ENCODE results near the gene OST4. TPM values are rescaled to one million over a fixed set of nuclear protein-coding genes. Genes with fewer than 3 reads are reported as not detected.

Gene OST4
- total RNA-seq, 2 donors from 2014 or later, result 364 to 404 TPM

DNA sequence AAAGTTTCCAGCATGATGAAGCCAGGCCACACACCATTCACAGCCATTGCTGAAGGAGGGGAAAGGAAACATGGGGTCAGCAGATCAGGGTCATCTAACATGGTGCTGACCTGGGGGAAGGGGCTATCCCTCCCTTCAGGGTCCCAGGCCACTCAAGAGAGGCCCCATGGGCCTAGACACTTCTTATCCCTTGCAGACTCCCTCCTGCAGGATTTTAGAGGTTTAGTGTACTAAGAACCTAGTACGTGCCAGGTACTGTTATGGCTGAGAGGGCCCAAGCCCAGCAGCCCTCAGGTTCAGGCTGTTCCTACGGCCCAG, 23.9 kb upstream of the OST4 start:
- DNase-seq (no peak), ATAC-seq (no peak)
- intact Hi-C loops (cut with DNase I), result loop anchor here in 1 of 2 donors (5.0 to 10.0 kb wide), 2 partner anchors 97 to 189 kb away; partner anchors contain the start of gene TRIM54

DNA sequence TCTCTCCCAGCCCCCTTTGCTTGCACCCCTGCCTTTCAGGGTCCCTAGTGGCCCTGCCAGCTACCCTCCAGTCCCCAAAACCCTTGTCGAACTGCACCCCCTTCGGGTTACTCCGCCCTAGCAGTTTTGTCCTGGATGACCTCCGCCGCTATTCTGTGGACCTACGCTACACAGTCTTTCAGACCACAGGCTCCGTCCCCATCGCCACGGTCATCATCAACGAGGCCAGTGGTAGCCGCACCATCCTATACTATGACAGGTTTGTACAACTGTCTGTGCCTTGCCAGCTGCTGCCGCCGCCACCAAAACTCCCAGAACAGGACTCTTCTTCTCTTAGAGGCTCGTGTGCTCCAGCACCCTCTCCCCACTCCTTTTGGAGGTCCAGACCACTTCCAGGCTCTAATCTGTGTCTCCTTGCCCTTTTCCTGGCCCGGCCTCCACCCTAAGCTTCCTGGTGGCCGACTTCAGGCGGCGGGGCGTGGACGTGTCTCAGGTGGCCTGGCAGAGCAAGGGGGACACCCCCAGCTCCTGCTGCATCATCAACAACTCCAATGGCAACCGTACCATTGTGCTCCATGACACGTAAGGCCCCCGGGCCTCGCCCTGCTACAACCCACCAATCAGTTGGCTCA, 23.0 kb upstream of the OST4 start:
- DNase-seq, result no peak

DNA sequence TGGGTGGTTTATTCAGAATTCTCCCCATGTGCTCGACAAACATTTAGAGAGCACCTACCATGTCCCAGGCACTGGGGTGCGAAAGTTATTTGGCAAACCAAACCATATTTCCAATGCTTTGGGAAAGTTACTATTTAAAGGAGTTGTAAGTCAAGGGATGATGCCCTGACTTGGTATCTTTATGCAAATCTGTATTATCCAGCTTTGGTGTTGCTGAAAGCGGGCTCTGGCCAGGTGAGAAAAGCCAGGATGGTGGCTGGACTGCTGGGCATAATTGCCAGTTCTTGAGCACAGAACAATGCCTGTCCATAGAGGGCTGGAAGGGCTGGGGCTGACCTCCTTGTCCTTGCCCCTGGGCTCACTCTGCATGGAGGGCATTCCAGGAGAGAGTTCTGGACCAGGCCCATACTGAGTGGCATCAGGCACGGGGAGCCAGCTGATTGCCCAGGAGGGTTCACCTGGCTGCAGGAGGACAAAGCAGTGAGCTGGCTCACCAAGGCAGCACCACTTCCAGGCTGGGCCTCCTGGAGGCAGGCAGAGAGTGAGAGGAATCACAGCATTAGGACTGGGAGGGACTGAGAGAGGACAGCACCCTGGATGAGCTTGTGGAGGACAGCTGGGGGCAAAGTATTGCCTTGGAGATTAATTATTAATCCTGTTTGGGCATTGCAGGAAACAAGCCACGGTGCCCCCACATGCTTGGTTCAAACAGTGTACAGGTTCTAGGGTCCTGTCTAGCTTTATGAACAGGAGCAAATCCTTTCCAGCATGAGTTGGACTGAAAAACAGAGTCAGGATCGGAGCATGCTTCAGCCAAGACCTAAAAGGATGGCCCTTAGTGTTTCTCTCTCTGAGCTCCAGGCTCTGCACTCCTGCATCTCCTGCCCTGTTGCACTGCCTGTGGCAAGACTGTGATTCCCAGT, 22.2 kb upstream of the OST4 start:
- intact Hi-C loops (cut with DNase I), result loop anchor here in 1 of 2 donors (10.0 kb wide), 1 partner anchor 191 kb away; the partner anchor contains the start of gene TRIM54
- ATAC-seq (no peak), DNase-seq (no peak)

More for the DNA sequence above, 23.0 kb upstream of the OST4 start:
- no peak for ATAC-seq
- intact Hi-C loops (cut with DNase I), result loop anchor here in 1 of 2 donors (10.0 kb wide), 1 partner anchor 190 kb away; the partner anchor contains the start of gene TRIM54

DNA sequence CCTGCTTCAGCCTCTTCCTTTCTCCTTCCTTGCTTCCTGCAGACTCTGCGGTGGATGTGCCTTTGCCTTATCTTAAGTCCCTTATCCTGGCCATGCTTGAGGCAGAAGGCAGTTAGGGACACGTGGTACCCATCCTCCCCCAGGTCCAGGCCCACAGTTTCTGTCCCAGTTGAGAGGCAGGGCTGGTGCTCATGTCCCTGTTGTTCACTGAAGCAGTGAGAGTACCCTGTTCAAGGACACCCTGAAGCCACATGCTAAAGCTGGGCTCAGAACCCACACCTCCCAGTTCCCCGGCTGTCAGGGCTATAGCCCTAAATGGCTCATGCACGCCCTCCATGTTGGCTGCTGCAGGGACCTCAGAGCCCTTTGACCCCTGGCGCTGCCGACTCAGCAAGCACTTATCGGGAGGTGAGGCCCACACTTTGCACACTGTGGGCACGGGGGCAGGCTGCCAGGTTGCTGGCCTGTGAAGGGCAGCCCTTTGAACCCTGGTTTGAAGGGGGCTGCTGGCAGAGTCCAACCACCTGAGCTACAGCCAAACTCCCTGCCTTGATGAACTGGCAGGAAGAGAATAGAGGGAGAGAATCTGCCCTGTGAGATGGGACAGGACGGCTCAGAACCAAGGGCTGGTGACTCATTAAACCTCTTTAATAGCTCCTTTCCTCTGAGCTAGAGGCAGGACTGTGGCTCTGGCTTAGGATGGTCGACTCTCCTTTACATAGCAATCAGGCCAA, 21.4 kb upstream of the OST4 start:
- no peak for ATAC-seq
- intact Hi-C loops (cut with DNase I), result loop anchor here in 1 of 2 donors (10.0 kb wide), 1 partner anchor 192 kb away; the partner anchor contains the start of gene TRIM54
- no peak for DNase-seq

DNA sequence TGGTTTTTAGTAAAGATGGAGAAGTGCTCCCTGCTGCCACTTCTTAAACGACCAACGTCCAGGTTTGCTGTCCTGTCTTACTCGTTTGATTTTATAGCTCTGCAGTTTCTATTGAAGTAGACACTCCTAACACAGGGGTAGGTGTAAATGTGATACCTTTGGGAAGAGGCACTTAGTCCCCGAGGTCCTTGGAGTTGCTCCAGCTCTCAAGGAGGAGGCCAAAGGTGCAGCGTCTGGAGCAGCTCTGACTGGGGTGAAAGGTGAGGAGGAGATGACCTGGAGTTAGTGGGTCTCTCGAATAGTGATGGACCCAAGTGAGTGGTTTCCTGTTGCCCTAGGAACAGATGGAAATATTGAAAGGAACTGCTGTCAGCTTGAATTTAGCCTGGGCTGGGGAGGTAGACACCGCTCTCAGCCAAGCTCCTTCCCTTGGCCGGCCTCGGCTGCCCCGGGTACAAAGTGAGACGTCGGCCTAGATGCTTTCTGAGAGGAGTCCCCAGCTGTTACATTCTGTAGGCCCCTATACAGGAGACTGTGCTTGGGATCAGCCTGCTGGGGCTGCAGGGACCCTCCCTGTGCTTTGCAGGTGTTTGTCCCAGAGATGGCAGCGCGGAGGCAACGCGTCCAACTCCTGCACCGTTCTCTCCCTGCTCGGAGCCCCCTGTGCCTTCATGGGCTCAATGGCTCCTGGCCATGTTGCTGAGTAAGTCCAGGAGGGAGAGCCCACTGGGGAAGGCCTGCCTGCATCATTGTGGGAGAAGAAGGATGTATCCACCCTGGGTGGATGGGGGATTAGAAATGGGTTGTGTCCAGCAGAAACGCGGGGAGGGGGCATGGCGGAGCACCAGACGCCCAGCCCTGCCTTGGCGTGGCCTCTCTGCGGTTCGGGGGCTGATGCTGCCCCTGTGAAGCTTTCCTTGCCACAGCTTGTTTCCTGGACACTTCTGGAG, 20.6 kb upstream of the OST4 start:
- intact Hi-C loops (cut with DNase I), result loop anchor here in 1 of 2 donors (10.0 kb wide), 1 partner anchor 193 kb away; the partner anchor contains the start of gene TRIM54
- ATAC-seq (no peak), DNase-seq (no peak)

DNA sequence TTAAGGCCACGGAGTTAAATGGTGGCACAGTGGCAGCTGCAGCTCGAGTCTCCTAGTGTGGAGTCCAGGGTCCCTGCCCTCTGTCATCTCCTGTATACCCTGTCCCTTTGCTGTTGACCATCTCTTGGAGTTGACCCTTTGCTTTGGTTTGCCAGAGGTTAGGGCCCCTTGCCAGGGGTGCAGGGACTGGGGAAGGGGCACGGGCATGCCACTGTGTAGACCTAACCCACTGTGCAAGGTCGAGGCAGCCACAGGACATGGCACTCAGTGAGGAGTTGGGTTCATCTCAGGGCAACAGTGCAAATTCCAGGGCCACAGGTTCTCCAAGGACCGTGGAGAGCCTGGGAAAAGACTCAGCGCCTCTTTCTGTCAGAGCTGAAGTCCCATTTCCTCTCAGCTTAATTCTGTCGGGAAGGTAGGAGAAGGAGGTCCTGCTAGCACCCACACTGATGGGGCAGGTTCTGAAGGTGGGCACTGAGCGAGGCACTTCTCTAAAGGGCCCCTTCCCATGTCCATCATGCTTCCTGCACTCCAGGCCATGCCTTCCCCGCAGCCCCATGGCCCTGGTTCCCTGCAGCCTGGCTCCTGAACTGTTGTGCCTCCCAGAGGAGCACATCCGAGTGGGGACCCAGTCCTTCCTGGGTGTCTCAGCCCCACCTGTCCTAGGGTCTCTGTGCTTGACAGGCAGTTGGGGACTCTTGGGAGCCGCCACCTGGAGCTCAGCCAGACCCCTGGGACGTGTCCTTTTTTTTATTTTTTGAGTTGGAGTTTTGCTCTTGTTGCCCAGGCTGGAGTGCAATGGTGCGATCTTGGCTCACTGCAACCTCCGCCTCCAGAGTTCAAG, 17.9 kb upstream of the OST4 start:
- no peak for ATAC-seq
- intact Hi-C loops (cut with DNase I), result loop anchor here (10.0 kb wide), 2 partner anchors 55 to 125 kb away; partner anchors contain the start of gene TMEM214 (in 2 of the 2)
- peak; percentile 19 for DNase-seq

DNA sequence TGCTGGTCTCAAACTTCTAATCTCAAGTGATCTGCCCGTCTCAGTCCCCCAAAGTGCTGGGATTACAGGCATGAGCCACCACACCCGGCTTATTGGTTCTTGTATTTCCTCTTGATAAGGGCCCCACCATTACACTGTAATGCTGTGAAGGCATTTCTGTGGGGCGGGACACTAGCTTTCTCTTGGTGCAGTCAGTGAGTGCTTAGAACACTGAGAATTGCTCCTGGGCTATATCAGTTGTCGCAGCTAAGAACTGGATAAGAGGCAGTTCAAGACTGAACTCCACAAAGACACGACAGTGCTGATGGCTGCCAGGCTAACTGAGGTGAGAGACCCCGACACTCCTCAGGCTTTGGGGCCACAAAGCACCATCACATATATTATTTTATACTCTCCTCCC, 17.2 kb upstream of the OST4 start:
- no peak for ATAC-seq
- intact Hi-C loops (cut with DNase I), result loop anchor here (10.0 kb wide), 2 partner anchors 54 to 124 kb away; partner anchors contain the start of gene TMEM214 (in 2 of the 2)
- DNase-seq, result peak; percentile 1

DNA sequence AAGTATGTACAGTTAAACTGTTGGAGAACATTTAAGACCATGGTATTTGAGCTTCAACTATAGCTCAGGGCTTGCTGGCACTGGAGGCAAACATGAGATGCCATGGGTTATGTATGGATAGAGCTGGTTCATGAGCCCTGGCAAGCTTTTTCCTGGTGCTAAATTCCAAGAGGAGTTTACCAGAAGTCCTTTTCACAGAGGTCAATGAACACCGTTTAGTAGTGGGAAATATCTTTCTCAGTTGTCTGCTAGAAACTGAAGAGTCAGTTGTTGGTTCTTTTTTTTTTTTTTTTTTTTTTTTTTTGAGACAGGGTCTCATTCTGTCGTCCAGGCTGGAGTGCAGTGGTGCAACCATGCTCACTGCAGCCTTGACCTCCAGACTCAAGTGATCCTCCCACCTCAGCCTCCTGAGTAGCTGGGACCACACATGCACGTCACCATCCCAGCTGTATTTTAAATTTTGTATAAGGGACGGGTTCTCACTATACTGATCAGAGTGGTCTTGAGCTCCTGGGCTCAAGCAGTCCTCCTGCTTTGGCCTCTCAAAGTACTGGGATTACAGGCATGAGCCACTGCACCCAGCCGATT, 16.5 kb upstream of the OST4 start:
- DNase-seq (peak; percentile 10), ATAC-seq (no peak)
- intact Hi-C loops (cut with DNase I), result loop anchor here (2.0 to 10.0 kb wide), 3 partner anchors 37 to 123 kb away; partner anchors contain the start of genes TMEM214 (in 2 of the 2) and AGBL5 (in 1 of the 2)

DNA sequence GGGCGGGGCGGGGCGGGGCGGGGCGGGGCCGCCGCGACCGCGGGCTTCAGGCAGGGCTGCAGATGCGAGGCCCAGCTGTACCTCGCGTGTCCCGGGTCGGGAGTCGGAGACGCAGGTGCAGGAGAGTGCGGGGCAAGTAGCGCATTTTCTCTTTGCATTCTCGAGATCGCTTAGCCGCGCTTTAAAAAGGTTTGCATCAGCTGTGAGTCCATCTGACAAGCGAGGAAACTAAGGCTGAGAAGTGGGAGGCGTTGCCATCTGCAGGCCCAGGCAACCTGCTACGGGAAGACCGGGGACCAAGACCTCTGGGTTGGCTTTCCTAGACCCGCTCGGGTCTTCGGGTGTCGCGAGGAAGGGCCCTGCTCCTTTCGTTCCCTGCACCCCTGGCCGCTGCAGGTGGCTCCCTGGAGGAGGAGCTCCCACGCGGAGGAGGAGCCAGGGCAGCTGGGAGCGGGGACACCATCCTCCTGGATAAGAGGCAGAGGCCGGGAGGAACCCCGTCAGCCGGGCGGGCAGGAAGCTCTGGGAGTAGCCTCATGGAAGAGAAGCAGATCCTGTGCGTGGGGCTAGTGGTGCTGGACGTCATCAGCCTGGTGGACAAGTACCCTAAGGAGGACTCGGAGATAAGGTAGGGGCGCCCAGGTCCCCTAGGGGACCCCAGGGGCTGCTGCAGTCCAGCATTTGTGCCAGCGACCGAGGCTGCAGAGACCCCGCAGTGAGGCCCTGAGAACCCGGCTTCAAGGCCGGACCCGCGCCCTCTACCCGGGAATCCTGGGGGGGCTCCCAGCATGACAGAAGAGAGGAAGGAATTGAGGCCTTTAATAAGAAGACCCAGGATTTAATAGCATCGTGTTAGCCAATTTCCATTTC, 15.5 kb upstream of the OST4 start, which contains the start of gene KHK:
KHK (plus strand) TSS at position 49 of the 870 bp plus-strand sequence; CDS start at position 537, 488 bp downstream.
- intact Hi-C loops (cut with DNase I), result loop anchor here (2.0 to 10.0 kb wide), 3 partner anchors 36 to 122 kb away; partner anchors contain the start of genes TMEM214 (in 2 of the 2) and AGBL5 (in 1 of the 2)
- peak; percentile 70 for DNase-seq
- peak; percentile 2 to 25 for ATAC-seq

DNA sequence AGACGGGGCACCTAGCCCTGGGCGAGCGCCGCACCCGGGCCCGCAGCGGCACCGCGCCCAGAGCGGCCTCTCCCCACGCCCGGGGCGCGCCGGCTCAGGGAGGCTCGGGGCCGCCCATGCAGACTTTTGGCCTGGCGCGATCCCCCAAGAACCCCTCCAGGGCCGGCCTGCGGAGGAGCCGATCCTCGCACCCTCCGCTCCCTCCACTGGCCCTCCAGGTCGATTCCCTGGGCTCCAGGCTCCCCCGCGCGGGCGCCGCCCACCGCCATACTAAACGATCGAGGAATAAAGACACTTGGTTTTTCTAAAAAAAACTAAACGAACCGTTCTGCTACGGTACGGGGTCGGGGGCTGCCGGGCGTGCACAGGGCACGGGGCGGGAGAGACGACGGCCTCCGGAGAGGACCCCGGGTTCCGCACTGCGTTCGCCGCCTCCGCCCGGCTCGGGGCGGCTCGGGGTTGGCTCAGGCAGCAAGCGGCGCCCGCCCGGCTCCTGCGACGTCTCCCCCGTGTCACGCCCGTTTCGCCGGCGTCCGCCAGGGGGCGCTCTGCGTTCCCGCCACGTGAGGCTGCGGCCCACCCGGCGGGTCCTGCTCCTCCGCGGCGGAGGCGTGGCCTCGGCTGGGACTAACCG, 14.8 kb upstream of the OST4 start:
- peak; percentile 91 to 93 for ATAC-seq
- intact Hi-C loops (cut with DNase I), result loop anchor here (2.0 to 10.0 kb wide), 3 partner anchors 35 to 121 kb away; partner anchors contain the start of genes TMEM214 (in 2 of the 2) and AGBL5 (in 1 of the 2)
- DNase-seq, result peak; percentile 95

DNA sequence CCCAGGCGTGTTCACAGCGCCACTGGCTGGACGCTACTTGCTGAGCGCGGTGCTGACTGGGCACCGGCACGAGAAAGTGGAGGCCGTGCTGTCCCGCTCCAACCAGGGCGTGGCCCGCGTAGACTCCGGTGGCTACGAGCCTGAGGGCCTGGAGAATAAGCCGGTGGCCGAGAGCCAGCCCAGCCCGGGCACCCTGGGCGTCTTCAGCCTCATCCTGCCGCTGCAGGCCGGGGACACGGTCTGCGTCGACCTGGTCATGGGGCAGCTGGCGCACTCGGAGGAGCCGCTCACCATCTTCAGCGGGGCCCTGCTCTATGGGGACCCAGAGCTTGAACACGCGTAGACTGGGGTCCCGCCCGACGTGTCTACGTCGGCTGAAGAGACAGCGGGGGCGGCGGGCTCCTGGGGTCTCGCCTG, 14.2 kb upstream of the OST4 start:
- intact Hi-C loops (cut with DNase I), result loop anchor here (2.0 to 10.0 kb wide), 4 partner anchors 35 to 123 kb away; partner anchors contain the start of genes TMEM214 (in 2 of the 2) and AGBL5 (in 1 of the 2)
- ATAC-seq (peak; percentile 59 to 66), DNase-seq (peak; percentile 89)

DNA sequence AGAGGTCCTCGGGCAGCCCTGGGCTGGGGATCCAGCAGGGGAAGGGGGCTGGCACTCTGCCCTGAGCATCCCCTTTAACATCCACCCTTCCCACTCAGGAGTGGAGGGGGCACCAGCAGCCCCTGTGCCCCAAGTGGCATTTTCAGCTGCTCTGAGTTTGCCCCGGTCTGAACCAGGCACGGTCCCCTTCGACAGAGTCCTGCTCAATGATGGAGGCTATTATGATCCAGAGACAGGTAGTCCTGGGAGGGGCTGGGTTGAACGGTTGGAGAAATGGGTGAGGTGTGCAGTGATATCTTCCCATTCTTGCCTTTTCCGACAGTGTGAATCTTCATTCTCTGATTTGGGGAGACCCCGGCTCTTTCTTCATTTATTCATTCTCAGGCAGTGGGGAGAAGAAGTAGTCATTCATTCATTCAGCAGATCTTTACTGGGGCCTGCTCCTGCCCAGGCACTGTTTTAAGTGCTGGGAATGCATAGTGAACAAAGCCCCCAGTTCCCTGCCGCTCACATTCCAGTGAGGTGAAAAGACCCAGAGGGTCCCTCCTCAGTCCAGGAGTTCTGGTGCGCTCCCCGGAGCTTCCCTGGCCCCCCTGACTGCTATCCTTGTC, 13.7 kb upstream of the OST4 start:
- intact Hi-C loops (cut with DNase I), result loop anchor here (2.0 to 10.0 kb wide), 3 partner anchors 50 to 122 kb away; partner anchors contain the start of gene TMEM214 (in 2 of the 2)
- ATAC-seq, result no peak
- DNase-seq, result no peak

DNA sequence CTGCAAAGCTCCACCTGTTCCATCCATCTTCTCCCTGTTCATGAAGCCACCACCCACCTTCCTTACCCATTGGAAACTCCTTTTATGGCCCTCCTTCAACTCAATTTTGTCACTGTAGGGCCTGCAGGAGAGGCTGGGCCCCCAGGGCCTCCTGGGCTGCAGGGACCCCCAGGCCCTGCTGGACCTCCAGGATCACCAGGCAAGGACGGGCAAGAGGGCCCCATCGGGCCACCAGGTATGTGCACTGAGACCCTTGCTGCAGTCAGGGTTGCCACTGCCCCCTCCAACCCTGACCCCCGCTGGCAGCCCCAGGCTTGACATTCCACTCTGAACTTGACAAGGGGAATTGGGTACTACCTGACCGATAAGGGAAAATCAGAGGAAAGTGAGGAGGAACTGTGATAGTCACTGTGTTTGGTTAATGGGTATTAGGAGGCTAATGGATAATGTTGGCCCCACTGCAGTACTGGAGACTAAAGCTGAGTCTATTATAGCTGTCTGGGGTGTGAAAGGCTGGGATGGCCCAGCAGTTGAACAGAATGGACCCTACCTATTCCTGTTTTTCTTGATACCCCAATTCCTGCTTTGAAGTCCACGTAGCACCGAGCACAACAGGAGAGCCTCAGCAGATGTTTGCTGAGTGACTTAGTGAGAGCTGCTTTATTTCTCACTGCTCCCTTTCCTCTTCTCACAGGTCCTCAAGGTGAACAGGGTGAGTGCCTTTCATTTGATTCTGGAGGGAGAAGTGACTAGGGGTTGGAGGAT, 13.0 kb upstream of the OST4 start:
- intact Hi-C loops (cut with DNase I), result loop anchor here (2.0 to 10.0 kb wide), 3 partner anchors 50 to 122 kb away; partner anchors contain the start of gene TMEM214 (in 2 of the 2)
- ATAC-seq, result no peak
- DNase-seq, result no peak
